H1 (cell line): ENCODE data around the gene GLCE. TPM values are rescaled to one million over a fixed set of nuclear protein-coding genes. Genes with fewer than 3 reads are reported as not detected.

Experiments used
- CTCF ChIA-PET: fragments of 300-600 bp; sonication (Branson Sonifier 250); formaldehyde crosslinking; loops from one replicate; lab custom pipeline; 2021; ENCODE audit not compliant: partially characterized antibody; lab: Charles Lee
- POLR2A ChIA-PET: fragments of 300-600 bp; sonication (Branson Sonifier 250); formaldehyde crosslinking; loops from one replicate; lab custom pipeline; 2021; ENCODE audit warnings: inconsistent platforms; ENCODE audit not compliant: partially characterized antibody; lab: Charles Lee
- DNase-seq, 2 experiments: peaks; one replicate each; pipeline versions ENCODE4 v3.0.0 to v3.0.0-alpha.2; 2010 to 2022; ENCODE audit warnings: low spot score in 2 of 2, low read depth in 1 of 2, mixed read lengths in 1 of 2
- FAIRE-seq: peaks from 2 replicates; lab custom pipeline; 2011; peaks lifted over from hg19 to GRCh38; lab: Jason Lieb, UNC
- H2AFZ ChIP-seq: 2 replicates; pipeline ENCODE4 v1.8.1; 2012; ENCODE audit warnings: low read length, inconsistent platforms
- H2AK5ac ChIP-seq: 2 replicates; pipeline ENCODE4 v1.6.1; 2013; ENCODE audit warnings: low read depth, low read length
- H2BK120ac ChIP-seq: replicated peaks from 2 replicates; pipeline ENCODE3; 2013; ENCODE audit warnings: low read depth, low read length, inconsistent platforms
- H2BK12ac ChIP-seq: 2 replicates; pipeline ENCODE4 v1.6.1; 2013; ENCODE audit warnings: low read depth, low read length
- H2BK15ac ChIP-seq: 2 replicates; pipeline ENCODE4 v1.6.1; 2013; ENCODE audit warnings: low read length
- H2BK20ac ChIP-seq: 2 replicates; pipeline ENCODE4 v1.6.1; 2013; ENCODE audit warnings: low read length
- H2BK5ac ChIP-seq: 2 replicates; pipeline ENCODE4 v1.6.1; 2013; ENCODE audit warnings: low read depth, low read length
- H3K14ac ChIP-seq: 2 replicates; pipeline ENCODE4 v1.6.1; 2013; ENCODE audit warnings: inconsistent platforms; ENCODE audit not compliant: insufficient read length
- H3K18ac ChIP-seq: 2 replicates; pipeline ENCODE4 v1.6.1; 2013; ENCODE audit warnings: low read length; ENCODE audit errors: extremely low read depth
- H3K23ac ChIP-seq: 2 replicates; pipeline ENCODE4 v1.6.1; 2013; ENCODE audit warnings: inconsistent platforms; ENCODE audit not compliant: insufficient read length
- H3K23me2 ChIP-seq: 2 replicates; pipeline ENCODE4 v1.6.1; 2013; ENCODE audit warnings: low read depth, low read length
- H3K27ac ChIP-seq: 2 replicates; pipeline ENCODE4 v1.6.1; 2011; ENCODE audit warnings: low read depth, low read length, inconsistent platforms
- H3K27me3 ChIP-seq, 4 experiments: replicated peaks in 1 of 4; 1 replicate in 1 of 4; 2 replicates in 3 of 4; pipeline versions ENCODE4 v1.6.1 to v1.8.1; 2011 to 2013; ENCODE audit warnings: low read length in 3 of 4, mild to moderate bottlenecking in 3 of 4, inconsistent platforms in 2 of 4, mixed read lengths in 2 of 4, moderate library complexity in 1 of 4; ENCODE audit not compliant: control insufficient read depth in 3 of 4, insufficient read depth in 3 of 4; ENCODE audit errors: extremely low read depth in 1 of 4
- H3K36me3 ChIP-seq, 4 experiments: 2 replicates each; pipeline versions ENCODE4 v1.6.1 to v1.8.1; 2011 to 2013; ENCODE audit warnings: mild to moderate bottlenecking in 4 of 4, low read length in 3 of 4, moderate library complexity in 2 of 4, control low read depth in 1 of 4, inconsistent platforms in 1 of 4; ENCODE audit not compliant: insufficient read depth in 4 of 4, control insufficient read depth in 2 of 4
- H3K4ac ChIP-seq: replicated peaks from 2 replicates; pipeline ENCODE3; 2013; ENCODE audit warnings: low read length, low read depth, mixed read lengths, inconsistent platforms; ENCODE audit not compliant: insufficient read length
- H3K4me1 ChIP-seq, 4 experiments: replicated peaks in 1 of 4; 1 replicate in 1 of 4; 2 replicates in 3 of 4; pipeline versions ENCODE4 v1.6.1 to v1.8.1; 2011 to 2013; ENCODE audit warnings: low read length in 3 of 4, inconsistent platforms in 2 of 4, mixed read lengths in 1 of 4; ENCODE audit not compliant: insufficient read depth in 4 of 4, control insufficient read depth in 3 of 4
- H3K4me2 ChIP-seq, 2 experiments: 2 replicates each; pipeline versions ENCODE4 v1.6.1 to v1.8.1; 2011 to 2013; ENCODE audit warnings: low read depth in 2 of 2, low read length in 2 of 2, control low read depth in 1 of 2, inconsistent platforms in 1 of 2, mild to moderate bottlenecking in 1 of 2; ENCODE audit not compliant: insufficient read depth in 1 of 2
- H3K4me3 ChIP-seq, 4 experiments: fragments of 200-600, 300-600 bp in 1 of 4; sonication (generic), shearing (Covaris generic), sonication (Bioruptor Twin) in 1 of 4; 2 replicates each; pipeline versions ENCODE4 v1.5.1 to v1.8.1; 2011 to 2016; ENCODE audit warnings: low read length in 4 of 4, low read depth in 3 of 4, control low read depth in 2 of 4, inconsistent platforms in 2 of 4, mild to moderate bottlenecking in 2 of 4, mixed read lengths in 1 of 4, moderate library complexity in 1 of 4; ENCODE audit not compliant: insufficient read depth in 2 of 4; ENCODE audit errors: extremely low read depth in 1 of 4
- H3K56ac ChIP-seq: replicated peaks from 2 replicates; pipeline ENCODE3; 2013; ENCODE audit warnings: low read depth, mild to moderate bottlenecking, mixed read lengths, low read length, inconsistent platforms; ENCODE audit not compliant: insufficient read length
- H3K79me1 ChIP-seq: 2 replicates; pipeline ENCODE4 v1.6.1; 2013; ENCODE audit warnings: low read depth, low read length, control low read depth
- H3K79me2 ChIP-seq, 2 experiments: 2 replicates each; pipeline versions ENCODE4 v1.6.1 to v1.8.1; 2012 to 2013; ENCODE audit warnings: low read length in 2 of 2, mild to moderate bottlenecking in 2 of 2, inconsistent platforms in 1 of 2; ENCODE audit not compliant: insufficient read depth in 2 of 2, control insufficient read depth in 1 of 2
- H3K9ac ChIP-seq, 4 experiments: replicated peaks in 1 of 4; 1 replicate in 1 of 4; 2 replicates in 3 of 4; pipeline versions ENCODE4 v1.6.1 to v1.8.1; 2011 to 2013; ENCODE audit warnings: low read depth in 3 of 4, low read length in 3 of 4, control low read depth in 2 of 4, mild to moderate bottlenecking in 2 of 4, moderate library complexity in 2 of 4, inconsistent platforms in 1 of 4; ENCODE audit errors: extremely low read depth in 1 of 4
- H3K9me3 ChIP-seq, 2 experiments: 2 replicates each; pipeline versions ENCODE4 v1.6.1 to v1.8.1; 2012 to 2013; ENCODE audit warnings: mild to moderate bottlenecking in 2 of 2, moderate library complexity in 2 of 2, control low read depth in 1 of 2, inconsistent platforms in 1 of 2, low read depth in 1 of 2, low read length in 1 of 2, mixed read lengths in 1 of 2; ENCODE audit not compliant: insufficient read depth in 2 of 2
- H4K20me1 ChIP-seq, 2 experiments: replicated peaks in 1 of 2; 2 replicates each; pipeline versions ENCODE3 to v1.8.1; 2011 to 2013; ENCODE audit warnings: inconsistent platforms in 2 of 2, low read length in 2 of 2, mild to moderate bottlenecking in 1 of 2; ENCODE audit not compliant: insufficient read depth in 2 of 2, control insufficient read depth in 1 of 2
- H4K5ac ChIP-seq: 2 replicates; pipeline ENCODE4 v1.6.1; 2013; ENCODE audit warnings: low read length, low read depth, mixed read lengths, inconsistent platforms; ENCODE audit not compliant: insufficient read length
- H4K8ac ChIP-seq: 2 replicates; pipeline ENCODE4 v1.8.0; 2013; ENCODE audit warnings: mild to moderate bottlenecking, moderate library complexity, low read length, inconsistent platforms; ENCODE audit not compliant: insufficient read depth; ENCODE audit errors: extremely low read depth
- H4K91ac ChIP-seq: replicated peaks from 2 replicates; pipeline ENCODE3; 2013; ENCODE audit warnings: low read length, mixed read lengths, inconsistent platforms; ENCODE audit not compliant: insufficient read length
- ASH2L ChIP-seq: fragments of 200-600, 300-600 bp; sonication (generic); IDR thresholded peaks from one replicate; pipeline ENCODE4 v1.7.1; 2017; ENCODE audit warnings: low read length
- CBX5 ChIP-seq: fragments of 300-800, 300-1000 bp; sonication (generic); IDR thresholded peaks from 2 replicates; pipeline ENCODE4 v1.7.1; 2016; ENCODE audit warnings: antibody characterized with exemption, low read length, low read depth
- CHD2 ChIP-seq: IDR thresholded peaks from 2 replicates; pipeline ENCODE4 v1.6.1; 2012; ENCODE audit warnings: low read length, improper control_type of control experiment
- EZH2 ChIP-seq: fragments of 200-600 bp; sonication (generic); IDR thresholded peaks from 2 replicates; pipeline ENCODE4 v1.7.1; 2012; ENCODE audit warnings: low read depth, mild to moderate bottlenecking, moderate library complexity, low read length, inconsistent platforms; ENCODE audit not compliant: severe bottlenecking
- GABPA ChIP-seq: IDR thresholded peaks from 2 replicates; pipeline ENCODE4 v1.6.1; 2011; ENCODE audit warnings: mild to moderate bottlenecking, low read length, moderate library complexity, borderline replicate concordance; ENCODE audit not compliant: insufficient read depth
- HDAC6 ChIP-seq: IDR thresholded peaks from one replicate; pipeline ENCODE4 v1.7.1; 2012; ENCODE audit warnings: low read depth, mild to moderate bottlenecking, inconsistent platforms, low read length, moderate library complexity
- KDM5A ChIP-seq: fragments of 200-600 bp; IDR thresholded peaks from 2 replicates; pipeline ENCODE4 v1.7.1; 2012; ENCODE audit warnings: mild to moderate bottlenecking, low read length, inconsistent platforms, mixed read lengths
- PHF8 ChIP-seq: fragments of 200-600 bp; sonication (generic); conservative IDR thresholded peaks from 2 replicates; pipeline ENCODE4 v1.7.1; 2012; ENCODE audit warnings: low read depth, mild to moderate bottlenecking, inconsistent platforms, low read length, moderate library complexity
- POLR2A ChIP-seq, 2 experiments: IDR thresholded peaks; 1 replicate in 1 of 2; 2 replicates in 1 of 2; pipeline ENCODE4 v1.6.1; 2011; ENCODE audit warnings: low read depth in 2 of 2, low read length in 2 of 2, mild to moderate bottlenecking in 2 of 2; ENCODE audit errors: control extremely low read depth in 1 of 2
- POLR2AphosphoS5 ChIP-seq: IDR thresholded peaks from 2 replicates; pipeline ENCODE4 v1.6.1; 2011; ENCODE audit warnings: low read depth, low read length
- SUZ12 ChIP-seq: fragments of 200-600 bp; sonication (generic); IDR thresholded peaks from 2 replicates; pipeline ENCODE4 v1.6.1; 2012; ENCODE audit warnings: mild to moderate bottlenecking, inconsistent platforms, low read length, moderate library complexity, mixed read lengths
- TBP ChIP-seq: IDR thresholded peaks from 2 replicates; pipeline ENCODE4 v1.6.1; 2011; ENCODE audit warnings: low read depth, low read length, improper control_type of control experiment
- WGBS, 2 experiments: shearing (Covaris generic) in 1 of 2; methylation state at CpG; one replicate each; pipeline versions ENCODE4 v1.1.6 to v1.1.7; 2013 to 2015; ENCODE audit warnings: low lambda C conversion rate in 2 of 2, mixed read lengths in 2 of 2, inconsistent platforms in 1 of 2, low coverage in 1 of 2, missing lambda C conversion rate in 1 of 2; ENCODE audit not compliant: insufficient replicate concordance in 2 of 2, insufficient coverage in 1 of 2, insufficient read length in 1 of 2; ENCODE audit errors: extremely low coverage in 1 of 2, missing lambda C conversion rate in 1 of 2; 5-methylcytosine and 5-hydroxymethylcytosine counted together
- polyA plus RNA-seq, 7 experiments: library from polyadenylated mRNA; depleted of rRNA in 3 of 7; stranded (reverse) in 5 of 7; unstranded in 2 of 7; fragments of >200 nt in 5 of 7; fragments of 200-250 nt in 2 of 7; gene quantifications; 1 replicate in 5 of 7; 2 replicates in 1 of 7; 4 replicates in 1 of 7; pipeline versions ENCODE4 v1.2.1 to v1.2.3, GENCODE V29; 2011 to 2013; ENCODE audit warnings: missing spikeins in 2 of 7, mixed read lengths in 2 of 7
- total RNA-seq: library from RNA; stranded (reverse); fragmentation: NEBNext Ultra II Directional; extraction: Animal tissue kit (Norgen Biotek cat#: 25700); gene quantifications from 2 replicates; pipeline ENCODE4 v1.2.1, GENCODE V29; 2021

Gene GLCE
- total and polyA plus RNA-seq, 2 of the 8 experiments (the other 6 are each of a cell fraction or from before 2014, with no cell fraction given), result 17.1 to 22.7 TPM

GRCh38 chr15:69170597-69170996 lies 10.2 kb downstream of the GLCE start:
- Histone ChIP-seq H3K4me2 (no peak overlapping the region), H3K4me3 (no peak overlapping the region), H3K27ac (no peak overlapping the region), H4K8ac (no peak overlapping the region), H2AFZ (no peak overlapping the region), H4K20me1 (peaks cover 0 to 5% of the 10 kb centered on the region in 2 experiments), H3K27me3 (no peaks in the 10 kb centered on the region), H4K5ac (no peak overlapping the region), H2BK5ac (no peak overlapping the region), H3K14ac (no peak overlapping the region), H3K56ac (no peak overlapping the region), H2BK15ac (no peak overlapping the region), H2AK5ac (no peak overlapping the region), H3K79me1 (no peaks in the 10 kb centered on the region; the same call in 1 of the 2 replicates), H3K36me3 (no peaks in the 10 kb centered on the region), H3K18ac (no peak overlapping the region), H3K79me2 (peaks cover 0 to 83% of the 10 kb centered on the region in 2 experiments; a peak in 2 of 4 replicates), H2BK12ac (no peak overlapping the region), H3K9ac (no peak overlapping the region), H3K23ac (no peak overlapping the region), H4K91ac (no peak overlapping the region), H2BK20ac (no peak overlapping the region), H3K9me3 (no peaks in the 10 kb centered on the region), H3K23me2 (no peaks in the 10 kb centered on the region), H2BK120ac (no peak overlapping the region), H3K4me1 (no peaks in the 10 kb centered on the region), H3K4ac (no peak overlapping the region)
- DNase-seq (no peak), FAIRE-seq (no peak)
- ChIA-PET POLR2A (interaction anchor here (2.1 kb wide), 1 partner anchor 10 kb away, joined by 5 read pairs; the partner anchor contains the start of gene GLCE), CTCF (interaction anchor here (0.6 to 1.5 kb wide), 2 partner anchors 46 to 111 kb away, joined by 3 to 4 read pairs; no protein-coding TSS in a partner anchor)
- 96% methylated on average over 3 of the region's 3 CpGs; no CpG with 5 or more reads in 1 of the 2 experiments for WGBS, 2 experiments
- no peak for TF ChIP-seq KDM5A
- TF ChIP-seq HDAC6, result no peak
- TF ChIP-seq POLR2AphosphoS5, result no peak
- no peak for TF ChIP-seq EZH2
- TF ChIP-seq SUZ12, result no peak
- no peak for TF ChIP-seq TBP
- no peak for TF ChIP-seq ASH2L
- no peak for TF ChIP-seq CBX5
- no peak for TF ChIP-seq CHD2
- no peak for TF ChIP-seq POLR2A (IDR thresholded peaks at IDR 0.05; ENCODE audit: control extremely low read depth in 1 of 2, low read depth in 2 of 2, low read length in 2 of 2)
- no peak for TF ChIP-seq GABPA
- no peak for TF ChIP-seq PHF8
